ENCODE results near the gene M1AP.

M1AP gene

GRCh38 chr2:74515271-74515980 lies 132.7 kb downstream of the M1AP start:
- Mint-ChIP-seq H3K27me3 (peaks cover 36% of the 10 kb centered on the region), H3K36me3 (no peaks in the 10 kb centered on the region), H3K4me3 (peak overlapping the region; percentile 78), H3K9me3 (no peaks in the 10 kb centered on the region), H3K27ac (no peak overlapping the region), H3K4me1 (peaks cover 12% of the 10 kb centered on the region)
- ATAC-seq (ENCODE audit: low read depth), result peak; percentile 11
- peak in 1 of 2 donors; percentile 41 for DNase-seq (ENCODE audit: low spot score in 2 of 2)

DNA sequence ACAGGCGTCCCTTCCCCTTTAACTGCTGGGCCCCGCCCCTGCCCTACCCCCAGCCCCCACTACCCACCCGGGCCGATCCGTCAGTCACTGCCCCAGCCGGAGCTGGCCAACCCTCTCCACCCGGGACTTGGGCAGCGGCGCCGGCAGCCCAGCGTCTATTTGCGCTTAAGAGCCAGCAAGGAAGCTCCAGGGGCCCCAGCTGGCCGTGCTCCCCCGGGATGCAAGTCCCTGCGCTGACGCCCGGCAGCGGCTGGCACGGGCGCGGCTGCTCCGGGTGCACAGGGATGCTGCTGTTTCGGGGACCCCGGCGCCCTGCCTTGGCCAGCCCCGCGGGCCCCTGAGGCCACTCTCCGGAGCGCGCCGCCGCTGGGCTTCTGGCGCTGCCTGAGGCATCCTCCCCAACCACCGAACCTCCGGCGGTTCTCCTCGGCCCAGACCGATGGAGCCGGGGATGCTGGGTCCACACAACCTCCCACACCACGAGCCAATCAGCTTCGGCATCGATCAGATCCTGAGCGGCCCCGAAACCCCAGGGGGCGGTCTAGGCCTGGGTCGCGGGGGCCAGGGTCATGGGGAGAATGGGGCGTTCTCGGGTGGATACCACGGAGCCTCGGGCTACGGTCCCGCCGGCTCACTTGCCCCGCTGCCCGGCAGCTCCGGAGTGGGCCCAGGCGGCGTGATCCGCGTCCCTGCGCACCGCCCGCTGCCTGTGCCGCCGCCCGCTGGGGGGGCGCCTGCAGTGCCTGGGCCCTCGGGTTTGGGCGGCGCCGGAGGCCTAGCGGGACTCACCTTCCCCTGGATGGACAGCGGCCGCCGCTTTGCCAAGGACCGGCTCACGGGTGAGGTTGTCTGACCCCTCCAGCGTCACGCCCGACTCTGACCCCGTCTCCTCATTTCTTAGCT lies 133.5 kb downstream of the M1AP start, which contains the start of gene TLX2:
Gene TLX2, plus strand, starts transcription at position 83 of the 903 bp plus-strand sequence. Its CDS starts 357 bp downstream, at position 440.
- peaks cover 12% of the 10 kb centered on the region for H3K4me1 Mint-ChIP-seq
- H3K27ac Mint-ChIP-seq, result no peak within 1 kb of the TSS
- H3K36me3 Mint-ChIP-seq, result no peaks in the 10 kb centered on the region
- peaks cover 30% of the 10 kb centered on the region for H3K27me3 Mint-ChIP-seq
- no peaks in the 10 kb centered on the region for H3K9me3 Mint-ChIP-seq
- ATAC-seq (ENCODE audit: low read depth), result peak; percentile 18
- peak within 1 kb of the TSS; percentile 78 for H3K4me3 Mint-ChIP-seq
- DNase-seq (ENCODE audit: low spot score in 2 of 2), result peak; percentile 26 to 44

- ATAC-seq (ENCODE audit: low read depth) (no peak), DNase-seq (ENCODE audit: low spot score in 2 of 2) (peak; percentile 20 to 35)
- Mint-ChIP-seq H3K4me1 (peaks cover 12% of the 10 kb centered on the region), H3K9me3 (no peaks in the 10 kb centered on the region), H3K4me3 (peak overlapping the region; percentile 25), H3K27ac (no peak overlapping the region), H3K36me3 (no peaks in the 10 kb centered on the region), H3K27me3 (peaks cover 26% of the 10 kb centered on the region)
Measured at GRCh38 chr2:74513605-74514367, 134.3 kb downstream of the M1AP start.

GRCh38 chr2:74512744-74513604 lies 135.2 kb downstream of the M1AP start:
- no peak overlapping the region for H3K27ac Mint-ChIP-seq
- peaks cover 20% of the 10 kb centered on the region for H3K27me3 Mint-ChIP-seq
- ATAC-seq (ENCODE audit: low read depth) (no peak), DNase-seq (ENCODE audit: low spot score in 2 of 2) (peak in 1 of 2 donors; percentile 27)
- H3K36me3 Mint-ChIP-seq, result no peaks in the 10 kb centered on the region
- no peak overlapping the region for H3K4me3 Mint-ChIP-seq
- H3K4me1 Mint-ChIP-seq, result peaks cover 18% of the 10 kb centered on the region
- H3K9me3 Mint-ChIP-seq, result no peaks in the 10 kb centered on the region

- ATAC-seq (ENCODE audit: low read depth), result no peak
- no peaks in the 10 kb centered on the region for H3K9me3 Mint-ChIP-seq
- DNase-seq (ENCODE audit: low spot score in 2 of 2), result no peak
- peaks cover 4% of the 10 kb centered on the region for H3K36me3 Mint-ChIP-seq
- peaks cover 17% of the 10 kb centered on the region for H3K4me1 Mint-ChIP-seq
- no peak overlapping the region for H3K27ac Mint-ChIP-seq
- no peak overlapping the region for H3K4me3 Mint-ChIP-seq
- H3K27me3 Mint-ChIP-seq, result peaks cover 8% of the 10 kb centered on the region
Measured at GRCh38 chr2:74511104-74511989, 136.8 kb downstream of the M1AP start.

- Mint-ChIP-seq H3K27ac (no peak overlapping the region), H3K27me3 (peaks cover 7% of the 10 kb centered on the region), H3K36me3 (peaks cover 10% of the 10 kb centered on the region), H3K4me3 (no peak overlapping the region), H3K9me3 (no peaks in the 10 kb centered on the region), H3K4me1 (peaks cover 19% of the 10 kb centered on the region)
- no peak for ATAC-seq (ENCODE audit: low read depth)
- DNase-seq (ENCODE audit: low spot score in 2 of 2), result no peak
Measured at GRCh38 chr2:74510272-74510671, 137.9 kb downstream of the M1AP start.

DNA sequence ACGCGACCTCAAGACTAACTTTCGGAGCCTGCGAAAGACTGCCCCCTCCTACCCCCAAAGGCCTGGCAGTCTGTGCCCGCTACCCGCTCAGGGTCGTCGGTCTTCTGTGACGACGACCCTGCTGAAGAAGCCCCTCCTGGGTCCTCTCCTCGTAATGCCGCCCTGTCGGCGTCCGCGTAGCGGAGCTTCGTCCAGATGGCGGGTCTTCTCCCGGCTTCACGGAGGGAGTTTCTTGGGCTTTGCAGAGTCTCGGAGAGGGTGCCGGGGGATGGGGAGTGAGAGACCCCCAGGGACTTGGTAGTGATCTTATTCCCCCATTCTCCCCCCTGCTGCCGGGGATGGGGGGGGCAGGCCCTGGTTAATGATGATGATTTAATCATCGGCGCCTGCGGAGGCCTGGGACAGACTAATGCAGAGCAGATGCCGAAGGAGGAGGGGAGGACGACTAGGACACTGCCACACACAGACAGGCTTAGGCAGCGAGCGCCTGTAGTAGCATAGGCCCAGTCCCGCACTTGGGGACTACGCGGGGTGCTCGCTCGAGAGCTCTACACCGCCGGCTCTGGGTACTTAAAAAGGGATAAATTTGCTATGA lies 140.1 kb downstream of the M1AP start:
- Mint-ChIP-seq H3K27ac (peak overlapping the region; percentile 96), H3K4me3 (peak overlapping the region; percentile 90), H3K36me3 (peaks cover 20% of the 10 kb centered on the region), H3K27me3 (peaks cover 8% of the 10 kb centered on the region), H3K9me3 (no peaks in the 10 kb centered on the region), H3K4me1 (peaks cover 24% of the 10 kb centered on the region)
- ATAC-seq (ENCODE audit: low read depth) (peak; percentile 6), DNase-seq (ENCODE audit: low spot score in 2 of 2) (peak in 1 of 2 donors; percentile 28)
